ENCODE measurements around the gene FAM200A.
A peak's percentile ranks its signal among the peaks of the same experiment; 100 is the strongest.
"Not testable (repeated sequence)": the region's sequence is repeated elsewhere in the genome, so short reads cannot be mapped to it uniquely, and the experiment has no call there.

FAM200A gene

GRCh38 chr7:99504281-99504602, 47.7 kb downstream of the FAM200A start:
- H3K9me3 Mint-ChIP-seq: peaks cover 8% of the 10 kb centered on the region
- H3K27me3 Mint-ChIP-seq (ENCODE audit: low read depth, poor library complexity): no peaks in the 10 kb centered on the region
- peaks cover 32% of the 10 kb centered on the region for H3K4me1 Mint-ChIP-seq
- no peak for TF ChIP-seq CTCF (IDR thresholded peaks at IDR 0.05)
- peak; percentile 99 for DNase-seq
- H3K36me3 Mint-ChIP-seq (ENCODE audit: low read depth): peaks cover 16% of the 10 kb centered on the region
- H3K4me3 Mint-ChIP-seq: peak overlapping the region; percentile 95
- H3K27ac Mint-ChIP-seq: peak overlapping the region; percentile 98

- DNase-seq: not testable (repeated sequence)
Measured at GRCh38 chr7:99501236-99501635, 50.7 kb downstream of the FAM200A start.

GRCh38 chr7:99500637-99501009, 51.3 kb downstream of the FAM200A start:
- peaks cover 39% of the 10 kb centered on the region for H3K36me3 Mint-ChIP-seq (ENCODE audit: low read depth)
- H3K4me1 Mint-ChIP-seq: peaks cover 32% of the 10 kb centered on the region
- H3K27ac Mint-ChIP-seq: no peak overlapping the region
- DNase-seq: no peak
- no peaks in the 10 kb centered on the region for H3K27me3 Mint-ChIP-seq (ENCODE audit: low read depth, poor library complexity)
- peak overlapping the region; percentile 98 for H3K4me3 Mint-ChIP-seq
- H3K9me3 Mint-ChIP-seq: peaks cover 21% of the 10 kb centered on the region
- TF ChIP-seq CTCF (IDR thresholded peaks at IDR 0.05): no peak

More at GRCh38 chr7:99501236-99501635, 50.7 kb downstream of the FAM200A start:
- not testable (repeated sequence) for H3K27me3 Mint-ChIP-seq (ENCODE audit: low read depth, poor library complexity); H3K27ac Mint-ChIP-seq
- Mint-ChIP-seq H3K36me3 (ENCODE audit: low read depth) (peaks cover 33% of the 10 kb centered on the region), H3K9me3 (peaks cover 18% of the 10 kb centered on the region), H3K4me3 (peak overlapping the region; percentile 98), H3K4me1 (peaks cover 39% of the 10 kb centered on the region)

GRCh38 chr7:99499721-99500636, 51.9 kb downstream of the FAM200A start, which contains the start of gene ZNF394:
Gene ZNF394 (minus strand): TSS chr7:99500281. CDS start chr7:99500093, 188 bp downstream.
- peak; percentile 91 for DNase-seq
- peak within 1 kb of the TSS; percentile 98 for H3K4me3 Mint-ChIP-seq
- peaks cover 46% of the 10 kb centered on the region for H3K36me3 Mint-ChIP-seq (ENCODE audit: low read depth)
- peaks cover 28% of the 10 kb centered on the region for H3K4me1 Mint-ChIP-seq
- TF ChIP-seq CTCF (IDR thresholded peaks at IDR 0.05): no peak
- peaks cover 28% of the 10 kb centered on the region for H3K9me3 Mint-ChIP-seq
- H3K27ac Mint-ChIP-seq: peak within 1 kb of the TSS; percentile 100
- no peaks in the 10 kb centered on the region for H3K27me3 Mint-ChIP-seq (ENCODE audit: low read depth, poor library complexity)

GRCh38 chr7:99499371-99499720, 52.6 kb downstream of the FAM200A start:
- H3K36me3 Mint-ChIP-seq (ENCODE audit: low read depth): peaks cover 52% of the 10 kb centered on the region
- H3K4me3 Mint-ChIP-seq: peak overlapping the region; percentile 98
- H3K27ac Mint-ChIP-seq: peak overlapping the region; percentile 100
- peaks cover 34% of the 10 kb centered on the region for H3K9me3 Mint-ChIP-seq
- TF ChIP-seq CTCF (IDR thresholded peaks at IDR 0.05): no peak
- DNase-seq: no peak
- no peaks in the 10 kb centered on the region for H3K27me3 Mint-ChIP-seq (ENCODE audit: low read depth, poor library complexity)
- H3K4me1 Mint-ChIP-seq: peaks cover 28% of the 10 kb centered on the region

GRCh38 chr7:99498546-99498944, 53.4 kb downstream of the FAM200A start:
- H3K27me3 Mint-ChIP-seq (ENCODE audit: low read depth, poor library complexity): no peaks in the 10 kb centered on the region
- peaks cover 60% of the 10 kb centered on the region for H3K36me3 Mint-ChIP-seq (ENCODE audit: low read depth)
- peaks cover 28% of the 10 kb centered on the region for H3K4me1 Mint-ChIP-seq
- H3K9me3 Mint-ChIP-seq: peaks cover 42% of the 10 kb centered on the region
- no peak for DNase-seq
- peak overlapping the region; percentile 98 for H3K4me3 Mint-ChIP-seq
- peak overlapping the region; percentile 76 for H3K27ac Mint-ChIP-seq
- TF ChIP-seq CTCF (IDR thresholded peaks at IDR 0.05): no peak

Measured in nephron progenitor cell (in vitro differentiated cells).